GM19043 (cell line): ENCODE measurements around the gene SMIM5.

Experiments
- ATAC-seq: cut with Tn5 transposase; IDR thresholded peaks from one replicate; pipeline ENCODE4 v1.9.1; 2021; ENCODE audit warnings: low read depth; ENCODE audit not compliant: unreplicated experiment

SMIM5 gene

DNA sequence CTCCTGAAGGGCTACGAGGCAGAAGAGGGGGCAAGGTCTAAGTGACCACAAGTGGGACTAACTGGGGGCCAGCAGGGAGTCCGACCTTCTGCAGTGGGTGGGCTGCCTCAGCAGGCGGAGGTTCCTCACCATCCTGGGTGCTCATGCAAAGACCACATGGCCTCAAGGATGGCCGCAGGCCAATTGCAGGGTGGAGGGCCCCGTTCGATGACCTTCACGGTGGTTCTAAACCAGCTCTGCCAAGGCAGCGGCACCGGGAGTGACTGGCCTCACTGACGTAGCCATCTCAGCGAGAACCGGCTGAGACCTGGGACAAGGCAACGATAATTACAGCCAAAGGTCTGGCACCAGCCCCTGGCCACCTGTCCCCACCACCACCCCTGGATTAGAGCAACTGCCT is 5.7 kb downstream of the SMIM5 start:
- ATAC-seq: no peak

- no peak for ATAC-seq
These were observed 6.1 kb downstream of the SMIM5 start for GRCh38 chr17:75639327-75639726.

DNA sequence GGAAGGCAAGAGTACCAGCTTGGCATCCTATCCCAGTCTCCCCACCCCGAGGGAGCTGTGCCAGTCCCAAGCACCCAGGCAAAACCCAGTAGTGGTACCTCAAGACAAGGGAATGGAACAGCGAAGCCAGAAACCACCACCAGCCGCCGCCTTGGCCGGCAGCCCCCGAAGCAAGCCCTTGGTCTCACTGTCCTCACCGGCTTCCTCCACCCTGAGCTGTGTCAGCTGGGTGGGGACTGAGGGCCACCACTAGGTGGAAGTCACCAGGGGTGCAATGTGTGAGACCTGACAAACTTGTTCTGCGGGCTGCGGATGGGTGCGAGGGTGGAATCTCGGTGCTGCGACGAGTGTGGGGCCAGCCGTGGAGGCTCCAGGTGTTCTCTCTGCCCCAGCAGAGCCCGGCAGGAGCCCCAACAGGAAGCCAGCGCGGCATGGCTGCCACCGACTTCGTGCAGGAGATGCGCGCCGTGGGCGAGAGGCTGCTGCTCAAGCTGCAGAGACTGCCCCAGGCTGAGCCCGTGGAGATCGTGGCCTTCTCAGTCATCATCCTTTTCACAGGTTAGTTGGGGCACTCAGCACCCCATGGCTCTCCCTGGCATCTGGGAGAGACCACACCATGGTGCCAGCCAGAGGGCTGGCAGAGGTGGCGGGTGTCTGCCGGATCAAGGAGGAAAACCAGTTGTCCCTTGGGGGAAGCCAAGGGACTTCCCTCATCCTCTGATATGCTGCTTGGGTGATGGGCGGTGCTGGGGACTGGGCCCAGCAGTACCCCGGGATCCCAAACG is 6.7 kb downstream of the SMIM5 start:
- no peak for ATAC-seq

- no peak for ATAC-seq
These were observed 7.4 kb downstream of the SMIM5 start for GRCh38 chr17:75640556-75641119.

DNA sequence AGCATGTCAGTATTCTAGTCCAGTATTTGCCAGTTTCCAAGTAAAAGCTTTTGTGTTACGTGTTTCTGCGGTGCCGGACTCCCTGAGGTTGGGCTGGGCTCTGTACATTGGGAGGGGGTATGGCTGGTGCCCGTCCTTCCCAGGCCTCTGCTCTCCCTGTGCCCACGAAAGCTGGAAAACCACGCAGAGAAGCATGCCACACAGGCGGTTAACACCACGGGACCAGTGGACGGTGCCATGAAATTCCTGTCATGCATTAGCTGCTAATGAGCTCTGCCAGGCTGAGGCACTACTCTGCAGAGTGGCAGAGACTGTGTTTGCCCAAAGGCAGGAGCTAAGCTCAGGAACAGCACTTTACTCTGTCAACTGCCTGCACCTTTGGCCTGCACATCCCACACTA is 8.1 kb downstream of the SMIM5 start:
- ATAC-seq: no peak

- no peak for ATAC-seq
These were observed 9.0 kb downstream of the SMIM5 start for GRCh38 chr17:75642182-75642783.

GRCh38 chr17:75642784-75643642 is 9.8 kb downstream of the SMIM5 start:
- no peak for ATAC-seq

GRCh38 chr17:75643643-75644017 is 10.4 kb downstream of the SMIM5 start:
- no peak for ATAC-seq

- ATAC-seq: no peak
These were observed 12.3 kb downstream of the SMIM5 start for GRCh38 chr17:75645501-75645888.

GRCh38 chr17:75645889-75646637 is 12.8 kb downstream of the SMIM5 start:
- peak; percentile 96 for ATAC-seq

DNA sequence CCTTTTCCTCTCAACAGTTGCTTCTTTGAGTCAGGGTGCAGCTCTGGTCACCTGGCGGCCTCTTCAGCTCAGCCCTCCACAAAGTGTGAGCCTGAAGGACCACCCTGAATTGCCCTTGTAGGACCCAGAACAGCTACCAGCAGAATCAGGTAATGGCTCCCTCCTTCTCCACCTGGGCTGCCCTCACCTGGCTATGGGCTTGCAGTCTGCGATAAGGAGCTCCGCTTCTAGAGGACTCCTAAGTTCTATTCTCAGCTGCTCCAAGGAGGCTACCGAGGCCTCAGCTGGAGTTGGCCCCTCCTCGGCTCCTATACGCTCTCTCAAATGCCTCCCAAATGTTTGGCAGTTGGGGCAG is 13.4 kb downstream of the SMIM5 start:
- ATAC-seq: no peak

DNA sequence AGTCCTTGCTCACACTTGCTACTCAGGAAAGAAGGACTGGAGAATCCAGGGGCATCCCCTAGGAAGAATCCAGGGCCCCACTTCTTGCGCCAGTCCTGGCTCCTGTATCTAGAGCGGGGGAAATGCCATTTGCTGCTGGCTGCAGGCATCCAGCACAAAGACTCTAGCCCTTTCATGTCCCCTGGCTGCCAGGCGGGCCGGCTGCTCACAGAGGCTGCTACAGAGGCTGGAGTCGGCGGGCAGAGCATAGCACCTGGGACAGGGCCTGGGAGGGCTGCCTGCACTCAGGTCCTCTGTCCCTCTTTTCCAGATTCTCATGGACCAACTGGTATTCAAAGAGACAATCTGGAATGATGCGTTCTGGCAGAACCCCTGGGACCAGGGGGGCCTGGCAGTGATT is 13.8 kb downstream of the SMIM5 start:
- ATAC-seq: no peak

GRCh38 chr17:75647921-75648320 is 14.7 kb downstream of the SMIM5 start:
- ATAC-seq: no peak

DNA sequence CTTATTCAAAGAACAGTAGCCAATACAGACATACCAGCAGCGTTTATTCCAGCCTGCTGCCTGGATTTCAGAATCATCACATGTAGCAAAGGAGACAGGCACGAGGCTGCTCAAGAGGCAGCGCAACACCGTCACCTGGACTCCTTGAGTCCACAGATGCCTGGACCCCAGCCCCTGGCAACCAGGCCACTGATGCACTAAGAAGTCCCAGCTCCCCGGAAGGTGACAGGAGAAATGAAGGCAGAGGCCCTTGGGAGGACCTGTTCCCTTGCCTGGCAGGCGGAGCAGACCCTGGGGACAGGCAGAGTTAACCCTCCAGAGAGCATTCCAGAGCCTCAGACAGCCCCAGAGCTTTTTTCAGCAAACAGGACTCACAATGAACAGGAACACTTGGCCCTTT is 16.5 kb downstream of the SMIM5 start:
- ATAC-seq: no peak

GRCh38 chr17:75650874-75651273 is 17.6 kb downstream of the SMIM5 start:
- ATAC-seq: no peak

GRCh38 chr17:75652341-75652740 is 19.1 kb downstream of the SMIM5 start:
- no peak for ATAC-seq

DNA sequence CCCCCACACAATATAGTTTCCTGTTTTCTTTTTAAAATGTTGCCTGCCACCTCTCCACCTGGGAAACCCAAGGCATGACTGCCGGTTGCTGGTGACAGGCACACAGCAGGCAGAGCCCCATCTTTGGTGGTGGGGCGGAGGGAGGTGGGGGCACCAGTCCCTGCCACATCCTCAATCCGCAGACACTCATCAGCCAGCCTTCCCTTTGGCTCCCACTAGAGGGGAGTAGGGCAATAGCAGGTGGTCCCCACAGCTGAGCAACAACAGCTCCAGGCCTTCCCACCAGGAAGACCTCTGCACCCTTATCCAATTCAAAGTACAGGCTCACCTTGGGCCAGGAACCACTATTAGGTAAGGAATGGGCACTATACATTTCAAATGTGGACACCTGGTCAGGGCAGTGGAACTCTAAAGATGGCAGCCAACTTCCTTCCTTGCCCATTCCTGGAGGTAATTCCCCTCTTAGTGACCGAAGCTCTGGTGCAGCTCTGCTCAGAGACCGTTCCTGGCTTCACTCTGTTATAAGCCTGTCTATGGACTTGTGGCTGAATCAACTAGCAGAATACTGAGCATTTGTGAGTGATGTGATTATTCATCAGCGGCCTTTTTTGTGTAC is 19.8 kb downstream of the SMIM5 start:
- no peak for ATAC-seq

DNA sequence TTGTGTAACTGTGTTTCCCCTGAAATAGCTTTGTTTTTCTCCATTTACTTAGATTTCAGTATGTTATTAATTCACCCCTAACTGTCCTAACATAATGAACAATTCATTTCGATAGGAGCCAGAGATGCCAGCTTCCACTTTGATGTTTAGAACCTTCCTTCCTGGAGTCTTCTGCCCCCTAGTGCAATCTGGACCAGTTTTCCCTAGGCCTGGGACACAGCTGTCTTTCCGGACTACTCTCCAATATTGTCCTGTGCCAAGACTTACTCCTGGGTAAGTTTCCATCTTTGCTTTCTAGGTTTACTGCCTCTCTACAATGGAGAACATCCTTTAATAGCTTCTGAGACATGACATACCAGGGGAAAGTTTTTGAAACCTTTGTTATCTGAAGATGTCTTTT is 20.9 kb downstream of the SMIM5 start:
- ATAC-seq: no peak

DNA sequence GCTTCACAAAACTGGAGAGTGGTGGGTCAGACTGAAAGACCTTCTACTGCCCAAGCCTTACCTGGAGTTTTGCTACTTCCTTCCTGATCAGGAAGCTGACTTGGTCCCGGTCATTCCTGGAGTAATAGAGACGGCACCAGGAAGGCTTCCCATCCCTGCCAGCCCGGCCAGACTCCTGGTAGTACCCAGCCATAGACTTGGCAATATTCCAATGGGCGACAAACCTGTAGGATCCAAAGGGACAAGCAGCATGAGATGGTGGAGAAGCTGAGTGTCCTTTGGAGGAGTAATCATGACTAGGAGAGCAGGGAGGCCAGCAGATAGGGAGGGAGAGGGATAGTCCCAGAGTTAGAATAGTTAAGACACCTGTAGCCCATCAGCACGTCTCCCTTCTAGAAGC is 25.0 kb downstream of the SMIM5 start:
- no peak for ATAC-seq

DNA sequence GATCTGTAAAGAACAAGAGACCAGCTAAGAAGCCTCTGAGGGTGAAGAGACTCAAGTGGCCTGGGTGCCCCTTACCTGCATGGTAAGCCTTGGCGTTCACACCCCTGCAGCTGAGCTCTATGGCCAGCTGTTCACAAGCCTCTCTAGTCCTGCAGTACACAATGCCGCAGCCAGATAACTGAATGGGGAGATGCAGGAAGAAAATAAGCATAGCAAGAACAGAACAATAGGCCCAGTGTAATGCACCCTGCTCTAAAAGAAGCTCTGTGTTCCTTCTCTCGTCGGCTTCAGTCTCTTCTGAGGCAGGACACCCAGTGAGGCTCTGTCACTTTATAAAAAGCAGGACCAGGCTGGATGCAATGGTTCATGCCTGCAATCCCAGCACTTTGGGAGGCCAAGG is 28.3 kb downstream of the SMIM5 start:
- no peak for ATAC-seq
